Activated CD8-positive, alpha-beta T cell treated with anti-CD3 and anti-CD28 coated beads for 36 hours (primary cell): Measurements from ENCODE around the gene S1PR4. TPM values are rescaled to one million over a fixed set of nuclear protein-coding genes. Genes with fewer than 3 reads are reported as not detected.

ENCODE experiments used
- ATAC-seq: fragments of 200-7000 bp; cut with Tn5 transposase; one replicate; pipeline ENCODE4 v1.10.0; 2021; ENCODE audit warnings: mild to moderate bottlenecking, moderate library complexity
- CTCF ChIA-PET: fragments of 350-600 bp; sonication (Branson Sonifier 250); formaldehyde crosslinking; loops from one replicate; lab custom pipeline; 2021; ENCODE audit warnings: antibody characterized with exemption; lab: Charles Lee
- POLR2A ChIA-PET: fragments of 350-600 bp; sonication (Branson Sonifier 250); formaldehyde crosslinking; loops from one replicate; lab custom pipeline; 2021; ENCODE audit warnings: antibody characterized with exemption; lab: Charles Lee
- DNase-seq: peaks from one replicate; pipeline ENCODE4 v3.0.0-alpha.2; 2020
- H3K27ac Mint-ChIP-seq: one replicate; pipeline ENCODE4 v1.8.0; 2021; ENCODE audit warnings: mild to moderate bottlenecking, mixed read lengths
- H3K27me3 Mint-ChIP-seq: one replicate; pipeline ENCODE4 v1.8.0; 2021; ENCODE audit warnings: mixed read lengths
- H3K36me3 Mint-ChIP-seq: one replicate; pipeline ENCODE4 v1.8.0; 2021; ENCODE audit warnings: low read depth, mixed read lengths
- H3K4me1 Mint-ChIP-seq: one replicate; pipeline ENCODE4 v1.8.0; 2021; ENCODE audit warnings: low read depth, mixed read lengths
- H3K4me3 Mint-ChIP-seq: one replicate; pipeline ENCODE4 v1.8.0; 2021; ENCODE audit warnings: mild to moderate bottlenecking, moderate library complexity, mixed read lengths
- H3K9me3 Mint-ChIP-seq: one replicate; pipeline ENCODE4 v1.8.0; 2021; ENCODE audit warnings: mixed read lengths
- intact Hi-C: fragments of 100-400 bp; cut with micrococcal nuclease; formaldehyde crosslinking; loops from one replicate; pipeline ENCODE4 v1.10.0; 2022
- total RNA-seq, 2 experiments: library from RNA; stranded (reverse); gene quantifications; one replicate each; pipeline ENCODE4 v1.2.3, GENCODE V29; 2021
- TF ChIP-seq, protein P1 (sequence below): fragments of 200-600 bp; IDR thresholded peaks from one replicate; pipeline ENCODE4 v1.8.0; 2022; ENCODE audit warnings: antibody characterized with exemption, mild to moderate bottlenecking

S1PR4 gene
- total RNA-seq, 2 experiments from 2014 or later: 48.5 to 51.9 TPM

DNA sequence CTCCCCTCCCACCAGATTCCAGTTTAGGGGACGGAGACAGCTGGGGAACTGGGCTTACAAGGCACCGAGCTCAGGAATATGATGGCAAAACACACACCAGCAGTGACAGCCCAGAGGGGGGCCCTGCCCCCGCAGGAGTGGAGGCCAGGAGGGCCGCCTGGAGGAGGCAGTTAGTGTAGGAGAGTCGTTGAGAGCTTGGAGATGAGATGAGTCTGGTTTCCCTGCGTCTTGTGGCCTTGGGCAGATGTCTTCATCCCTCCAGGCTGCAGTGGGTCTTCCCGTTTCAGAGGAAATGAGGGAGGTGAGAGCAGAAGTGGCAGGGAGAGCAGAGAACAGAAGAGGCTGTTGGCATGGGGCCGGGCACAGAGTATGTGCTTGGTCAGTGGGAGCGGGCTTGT, 50.8 kb downstream of the S1PR4 start:
- no peak overlapping the region for H3K4me3 Mint-ChIP-seq
- CTCF ChIA-PET: no interaction called here
- POLR2A ChIA-PET: interaction anchor here (0.8 kb wide), 1 partner anchor 225 kb away, joined by 3 read pairs; no protein-coding TSS in a partner anchor

More for the DNA sequence above, 50.8 kb downstream of the S1PR4 start:
- H3K27ac Mint-ChIP-seq: no peak overlapping the region
- no peaks in the 10 kb centered on the region for H3K4me1 Mint-ChIP-seq
- ATAC-seq (no peak), DNase-seq (no peak)
- peaks cover 25% of the 10 kb centered on the region for H3K27me3 Mint-ChIP-seq
- TF ChIP-seq, protein P1, sequence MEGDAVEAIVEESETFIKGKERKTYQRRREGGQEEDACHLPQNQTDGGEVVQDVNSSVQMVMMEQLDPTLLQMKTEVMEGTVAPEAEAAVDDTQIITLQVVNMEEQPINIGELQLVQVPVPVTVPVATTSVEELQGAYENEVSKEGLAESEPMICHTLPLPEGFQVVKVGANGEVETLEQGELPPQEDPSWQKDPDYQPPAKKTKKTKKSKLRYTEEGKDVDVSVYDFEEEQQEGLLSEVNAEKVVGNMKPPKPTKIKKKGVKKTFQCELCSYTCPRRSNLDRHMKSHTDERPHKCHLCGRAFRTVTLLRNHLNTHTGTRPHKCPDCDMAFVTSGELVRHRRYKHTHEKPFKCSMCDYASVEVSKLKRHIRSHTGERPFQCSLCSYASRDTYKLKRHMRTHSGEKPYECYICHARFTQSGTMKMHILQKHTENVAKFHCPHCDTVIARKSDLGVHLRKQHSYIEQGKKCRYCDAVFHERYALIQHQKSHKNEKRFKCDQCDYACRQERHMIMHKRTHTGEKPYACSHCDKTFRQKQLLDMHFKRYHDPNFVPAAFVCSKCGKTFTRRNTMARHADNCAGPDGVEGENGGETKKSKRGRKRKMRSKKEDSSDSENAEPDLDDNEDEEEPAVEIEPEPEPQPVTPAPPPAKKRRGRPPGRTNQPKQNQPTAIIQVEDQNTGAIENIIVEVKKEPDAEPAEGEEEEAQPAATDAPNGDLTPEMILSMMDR: no peak
- intact Hi-C loops: no loop called here
- H3K9me3 Mint-ChIP-seq: no peaks in the 10 kb centered on the region
- no peaks in the 10 kb centered on the region for H3K36me3 Mint-ChIP-seq

Other genes starting within 250 kb of the S1PR4 start
- 1 to 10 TPM; 2.6 to 2.8 TPM for gene ZNF77, start 233.8 kb upstream of the S1PR4 start, total RNA-seq
- gene TLE6, start 201.2 kb upstream of the S1PR4 start, total RNA-seq: 1 to 10 TPM; 3.5 to 5.1 TPM
- 1 to 10 TPM; 2.8 to 3.0 TPM for gene TLE2, start 149.5 kb upstream of the S1PR4 start, total RNA-seq
- gene TLE5, start 116.3 kb upstream of the S1PR4 start, total RNA-seq: 100 to 1,000 TPM; 283 to 296 TPM
- gene GNA11, start 84.4 kb upstream of the S1PR4 start, total RNA-seq: 1 to 10 TPM; 5.2 to 5.4 TPM
- 10 to 100 TPM; 44.1 to 45.5 TPM for gene GNA15, start 42.7 kb upstream of the S1PR4 start, total RNA-seq
- gene NCLN, start 7.2 kb downstream of the S1PR4 start, total RNA-seq: 10 to 100 TPM; 55.9 to 56.8 TPM
- under 1 TPM; 0.20 to 0.56 TPM for gene CELF5, start 45.9 kb downstream of the S1PR4 start, total RNA-seq
- gene NFIC, start 187.8 kb downstream of the S1PR4 start, total RNA-seq: 10 to 100 TPM; 19.0 to 20.8 TPM